Common myeloid progenitor, CD34-positive (primary cell): Measurements from ENCODE around the gene CWC25.
"Not testable (repeated sequence)": the region's sequence is repeated elsewhere in the genome, so short reads cannot be mapped to it uniquely, and the experiment has no call there.

ENCODE experiments used
- CTCF ChIA-PET: fragments of 350-600 bp; sonication (Branson Sonifier 250); formaldehyde crosslinking; loops from one replicate; lab custom pipeline; 2021; ENCODE audit warnings: antibody characterized with exemption; lab: Charles Lee
- POLR2A ChIA-PET: fragments of 350-600 bp; sonication (Branson Sonifier 250); formaldehyde crosslinking; loops from one replicate; lab custom pipeline; 2021; ENCODE audit warnings: antibody characterized with exemption; lab: Charles Lee
- DNase-seq, 3 donors: peaks; one replicate each; pipeline versions ENCODE4 v3.0.0 to v3.0.0-alpha.2; 2013
- H3K27ac ChIP-seq, 2 experiments: 1 replicate in 1 of 2; 2 replicates in 1 of 2; pipeline ENCODE4 v1.7.0; 2013; ENCODE audit warnings: inconsistent platforms in 2 of 2, low read length in 2 of 2, mild to moderate bottlenecking in 2 of 2, low read depth in 1 of 2, moderate library complexity in 1 of 2; ENCODE audit not compliant: severe bottlenecking in 2 of 2, insufficient read depth in 1 of 2, poor library complexity in 1 of 2
- H3K27me3 ChIP-seq, 5 experiments: replicated peaks in 2 of 5; 1 replicate in 3 of 5; 2 replicates in 2 of 5; pipeline versions ENCODE4 v1.6.1 to v1.7.0; 2013; ENCODE audit warnings: low read length in 4 of 5, mild to moderate bottlenecking in 2 of 5, moderate library complexity in 2 of 5, inconsistent platforms in 1 of 5; ENCODE audit not compliant: insufficient read depth in 5 of 5, control insufficient read depth in 4 of 5
- H3K36me3 ChIP-seq, 4 experiments: 1 replicate in 2 of 4; 2 replicates in 2 of 4; pipeline versions ENCODE4 v1.6.1 to v1.7.0; 2013; ENCODE audit warnings: low read length in 3 of 4, control low read depth in 1 of 4, mild to moderate bottlenecking in 1 of 4; ENCODE audit not compliant: control insufficient read depth in 4 of 4, insufficient read depth in 4 of 4
- H3K4me1 ChIP-seq, 4 experiments: 1 replicate in 3 of 4; 2 replicates in 1 of 4; pipeline versions ENCODE4 v1.6.1 to v1.7.1; 2013; ENCODE audit warnings: low read length in 3 of 4, mild to moderate bottlenecking in 3 of 4, control low read depth in 1 of 4, inconsistent platforms in 1 of 4, moderate library complexity in 1 of 4; ENCODE audit not compliant: control insufficient read depth in 4 of 4, insufficient read depth in 4 of 4; ENCODE audit errors: control extremely low read depth in 1 of 4
- H3K4me3 ChIP-seq, 7 experiments: 1 replicate in 4 of 7; 2 replicates in 3 of 7; pipeline versions ENCODE4 v1.5.1 to v1.7.0; 2013; ENCODE audit warnings: mild to moderate bottlenecking in 7 of 7, low read length in 6 of 7, moderate library complexity in 6 of 7, inconsistent platforms in 2 of 7, low read depth in 2 of 7, control low read depth in 1 of 7; ENCODE audit not compliant: insufficient read depth in 4 of 7, control insufficient read depth in 1 of 7; ENCODE audit errors: extremely low read depth in 1 of 7
- H3K9me3 ChIP-seq, 5 experiments: 1 replicate in 4 of 5; 2 replicates in 1 of 5; pipeline versions ENCODE4 v1.6.1 to v1.7.1; 2013; ENCODE audit warnings: low read length in 4 of 5, mild to moderate bottlenecking in 2 of 5, inconsistent platforms in 1 of 5, low read depth in 1 of 5, moderate library complexity in 1 of 5; ENCODE audit not compliant: control insufficient read depth in 4 of 5, insufficient read depth in 2 of 5; ENCODE audit errors: control extremely low read depth in 1 of 5
- WGBS: methylation state at CpG from one replicate; pipeline ENCODE4 v1.1.5; 2013; ENCODE audit not compliant: insufficient coverage; 5-methylcytosine and 5-hydroxymethylcytosine counted together

The CWC25 gene

GRCh38 chr17:38864636-38865398 is 39.7 kb upstream of the CWC25 start:
- Histone ChIP-seq H3K9me3 (no peaks in the 10 kb centered on the region), H3K4me3 (no peak overlapping the region), H3K4me1 (peaks cover 4 to 17% (median 11%) of the 10 kb centered on the region in 4 experiments), H3K27ac (no peak overlapping the region), H3K36me3 (no peaks in the 10 kb centered on the region), H3K27me3 (no peaks in the 10 kb centered on the region)
- 83% methylated on average over 5 of the region's 11 CpGs for WGBS
- ChIA-PET POLR2A (no interaction called here), CTCF (no interaction called here)
- DNase-seq: no peak

- ChIA-PET POLR2A (no interaction called here), CTCF (interaction anchor here (1.2 kb wide), 1 partner anchor 39 kb away, joined by 3 read pairs; no protein-coding TSS in a partner anchor)
- WGBS: 0% methylated on average over 4 of the region's 8 CpGs
- no peaks in the 10 kb centered on the region for H3K27me3 ChIP-seq
- no peaks in the 10 kb centered on the region for H3K36me3 ChIP-seq
- no peaks in the 10 kb centered on the region for H3K4me1 ChIP-seq
- peak in 2 of 3 donors; percentile 78 to 84 for DNase-seq
- H3K4me3 ChIP-seq: no peak overlapping the region
- H3K27ac ChIP-seq: no peak overlapping the region
- no peaks in the 10 kb centered on the region for H3K9me3 ChIP-seq
Measured at GRCh38 chr17:38861399-38861843, 36.3 kb upstream of the CWC25 start.

- Histone ChIP-seq H3K4me3 (no peak overlapping the region), H3K4me1 (peaks cover 6 to 16% (median 9%) of the 10 kb centered on the region in 4 experiments), H3K27me3 (no peaks in the 10 kb centered on the region), H3K27ac (no peak overlapping the region), H3K36me3 (peaks cover 0 to 7% (median 0%) of the 10 kb centered on the region in 4 experiments), H3K9me3 (no peaks in the 10 kb centered on the region)
- 95% methylated on average over 4 of the region's 5 CpGs for WGBS
- no peak for DNase-seq
- ChIA-PET POLR2A (no interaction called here), CTCF (interaction anchor here (1.2 kb wide), 1 partner anchor 11 kb away, joined by 4 read pairs; no protein-coding TSS in a partner anchor)
Measured at GRCh38 chr17:38857271-38857670, 32.1 kb upstream of the CWC25 start.

GRCh38 chr17:38855101-38855714 is 30.1 kb upstream of the CWC25 start:
- Histone ChIP-seq H3K36me3 (peaks cover 10 to 28% (median 14%) of the 10 kb centered on the region in 4 experiments), H3K4me1 (peaks cover 21 to 33% (median 26%) of the 10 kb centered on the region in 4 experiments)
- DNase-seq: peak in 1 of 3 donors; percentile 22
- H3K27ac ChIP-seq, H3K9me3 ChIP-seq, H3K27me3 ChIP-seq, H3K4me3 ChIP-seq, POLR2A ChIA-PET: not testable (repeated sequence)
- CTCF ChIA-PET: interaction anchor here (1.1 to 1.3 kb wide), 2 partner anchors 12 to 18 kb away, joined by 3 read pairs; no protein-coding TSS in a partner anchor
- 97% methylated on average over 28 of the region's 28 CpGs for WGBS

GRCh38 chr17:38853292-38854219 is 28.4 kb upstream of the CWC25 start, which contains the start of gene RPL23:
Gene RPL23, minus strand, starts transcription at chr17:38853721. Its CDS starts 11 bp downstream, at chr17:38853710.
- H3K4me1 ChIP-seq: peaks cover 21 to 33% (median 26%) of the 10 kb centered on the region in 4 experiments
- H3K27ac ChIP-seq: peak within 1 kb of the TSS; percentile 96 to 97
- H3K9me3 ChIP-seq: no peaks in the 10 kb centered on the region
- ChIA-PET POLR2A (interaction anchor here (0.6 to 1.4 kb wide), 9 partner anchors 9 to 1653 kb away, joined by 3 to 22 read pairs (median 4); partner anchors contain the start of genes CWC25 and LASP1), CTCF (interaction anchor here (1.0 to 2.1 kb wide), 6 partner anchors 11 to 320 kb away, joined by 3 to 6 read pairs (median 3); partner anchors contain the start of gene LASP1)
- peaks cover 18 to 44% (median 28%) of the 10 kb centered on the region in 4 experiments for H3K36me3 ChIP-seq
- 0% methylated on average over 30 of the region's 48 CpGs for WGBS
- H3K4me3 ChIP-seq: peak within 1 kb of the TSS; percentile 53 to 97 (median 89)
- peak; percentile 98 to 99 (median 99) for DNase-seq
- no peaks in the 10 kb centered on the region for H3K27me3 ChIP-seq

- CTCF ChIA-PET: interaction anchor here (1.3 to 2.1 kb wide), 2 partner anchors 11 to 16 kb away, joined by 5 to 6 read pairs; partner anchors contain the start of gene LASP1
- 0% methylated on average over 15 of the region's 19 CpGs for WGBS
- Histone ChIP-seq H3K27me3 (no peaks in the 10 kb centered on the region), H3K36me3 (peaks cover 18 to 52% (median 34%) of the 10 kb centered on the region in 4 experiments), H3K9me3 (no peaks in the 10 kb centered on the region), H3K27ac (peak overlapping the region; percentile 96 to 97), H3K4me3 (peak overlapping the region; percentile 53 to 97 (median 89)), H3K4me1 (peaks cover 21 to 33% (median 26%) of the 10 kb centered on the region in 4 experiments)
- DNase-seq: peak in 1 of 3 donors; percentile 45
- POLR2A ChIA-PET: interaction anchor here (0.9 to 1.3 kb wide), 3 partner anchors 11 to 53 kb away, joined by 3 to 5 read pairs (median 3); a partner anchor contains a TSS
Measured at GRCh38 chr17:38852771-38853291, 27.7 kb upstream of the CWC25 start.
